ENCODE measurements around the gene ADAMTS17.

ADAMTS17 gene

DNA sequence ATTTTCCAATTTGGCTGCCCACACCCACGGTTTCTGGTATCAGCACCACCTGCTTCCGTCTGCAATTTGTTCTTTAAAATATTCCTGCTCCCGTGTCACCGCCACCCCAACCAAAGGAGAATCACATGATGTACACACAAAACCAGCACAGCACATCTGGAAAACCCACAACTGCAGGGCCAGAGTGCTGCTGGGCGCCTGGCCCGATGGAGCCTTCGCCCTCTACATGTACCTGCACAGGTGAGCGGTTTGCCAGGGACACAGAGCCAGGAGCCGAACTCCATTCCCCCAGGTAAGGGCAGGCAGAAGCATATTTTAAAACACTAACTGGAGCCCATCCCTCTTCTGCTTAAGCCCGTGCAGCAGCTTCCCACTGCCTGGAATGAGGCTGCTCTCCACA lies 75.6 kb downstream of the ADAMTS17 start:
- no peak for DNase-seq

GRCh38 chr15:100265641-100266035 lies 76.1 kb downstream of the ADAMTS17 start:
- DNase-seq: no peak

GRCh38 chr15:100264994-100265640 lies 76.7 kb downstream of the ADAMTS17 start:
- no peak for DNase-seq

- DNase-seq: no peak
Observed at GRCh38 chr15:100263721-100264455, 77.9 kb downstream of the ADAMTS17 start.

GRCh38 chr15:100263031-100263430 lies 78.7 kb downstream of the ADAMTS17 start:
- DNase-seq: no peak

DNA sequence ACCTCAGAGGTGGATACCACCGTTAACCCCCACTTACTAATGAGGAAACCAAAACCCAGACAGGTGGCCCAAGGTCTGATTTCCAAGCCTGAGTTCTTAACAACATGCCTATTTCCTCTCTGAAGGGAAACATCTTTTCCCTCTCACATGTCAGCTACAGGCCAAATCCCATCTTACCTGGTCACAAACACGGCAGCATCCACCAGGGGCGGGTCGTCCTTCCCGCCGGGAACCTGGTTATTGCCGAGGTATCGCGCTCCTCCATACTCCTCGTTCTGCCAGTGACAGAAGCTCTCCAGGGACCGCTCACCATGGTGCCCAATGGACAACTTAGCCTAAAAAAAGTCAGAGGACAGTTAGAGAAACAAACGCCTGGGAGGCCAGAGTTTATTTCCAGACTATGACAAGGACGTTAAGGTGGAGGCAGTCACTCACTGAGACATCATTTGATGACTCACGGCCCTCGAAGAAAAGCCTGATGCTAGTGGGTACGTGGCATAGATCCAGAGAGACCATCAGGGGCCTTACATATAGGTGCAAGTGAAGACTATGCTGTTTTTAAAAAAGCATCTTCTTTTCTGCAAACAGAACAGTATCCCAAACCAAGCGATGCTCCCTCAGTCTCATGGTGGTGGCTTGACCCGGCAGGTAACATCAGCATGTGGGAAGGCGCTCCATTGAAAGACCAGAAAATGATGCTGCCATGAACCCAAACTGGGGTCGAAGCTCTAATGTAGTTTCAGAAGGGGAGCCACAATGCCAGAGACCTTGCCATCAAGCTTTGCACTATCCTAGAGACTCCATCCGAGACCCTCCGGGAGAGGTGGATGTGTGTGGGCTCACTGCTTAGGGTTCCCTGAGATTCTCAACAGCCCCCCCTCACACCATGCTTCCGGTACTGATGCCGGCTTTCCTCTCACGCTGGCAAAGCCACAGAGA lies 80.2 kb downstream of the ADAMTS17 start:
- no peak for DNase-seq

DNA sequence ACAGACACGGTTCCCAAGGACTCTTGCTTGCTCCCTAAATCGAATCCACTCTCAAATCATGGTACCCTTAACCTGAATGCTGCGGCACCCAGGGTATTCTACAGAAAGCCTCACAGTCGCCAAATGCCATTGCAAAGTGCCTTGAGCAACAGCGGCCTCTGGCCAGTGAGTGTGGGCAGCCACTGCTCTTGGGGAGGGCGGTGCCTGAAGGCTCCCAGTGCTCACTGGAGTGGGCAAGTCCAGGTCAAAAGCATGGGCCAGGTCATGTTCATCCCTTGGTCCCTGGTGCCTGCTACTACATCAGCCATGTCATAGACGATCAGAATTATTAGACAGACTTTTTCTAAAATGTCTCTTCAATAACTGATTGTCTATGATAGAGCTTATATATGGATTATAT lies 82.5 kb downstream of the ADAMTS17 start:
- no peak for DNase-seq

GRCh38 chr15:100256970-100257650 lies 84.7 kb downstream of the ADAMTS17 start:
- DNase-seq: no peak

DNA sequence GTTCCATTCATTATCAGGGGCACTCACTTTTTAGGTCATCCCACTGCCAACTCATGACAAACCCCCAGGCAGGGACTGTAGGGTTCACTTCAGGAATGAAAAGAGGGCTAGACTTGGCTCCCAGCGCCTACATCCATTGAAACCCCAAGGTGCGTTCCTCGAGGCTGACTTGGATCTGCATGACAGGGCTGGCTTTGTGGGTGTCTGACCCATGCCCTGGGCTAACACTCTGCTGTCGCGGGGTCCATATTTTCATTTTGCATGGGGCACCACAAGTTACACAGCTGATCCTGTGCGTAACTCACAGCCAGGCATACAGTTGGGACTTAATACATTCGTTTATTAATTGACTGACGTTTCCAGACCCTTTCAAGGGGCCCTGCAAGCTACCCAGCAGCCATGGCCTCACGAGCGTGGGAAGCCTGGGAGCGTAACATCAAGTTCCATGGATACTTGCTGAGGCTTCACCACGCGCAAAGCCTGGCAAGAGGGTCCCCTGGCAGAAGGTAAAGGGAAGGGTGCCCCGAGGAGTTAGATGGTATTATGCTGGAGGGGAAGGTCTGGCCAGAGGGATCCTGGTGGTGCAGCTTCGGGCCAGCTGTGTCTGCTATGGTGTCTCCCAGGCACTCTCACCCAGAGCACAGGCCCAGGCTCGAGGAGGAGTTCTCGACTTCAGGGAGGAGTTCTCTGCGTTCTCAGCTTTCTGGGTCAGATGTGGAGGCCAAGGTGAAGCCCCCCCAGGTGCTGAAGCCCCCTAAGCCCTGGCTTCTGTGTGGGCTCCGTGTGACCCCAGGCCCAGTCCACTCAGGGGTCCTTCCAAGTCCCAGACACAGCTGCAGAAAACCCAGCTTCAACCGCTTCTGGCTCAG lies 85.4 kb downstream of the ADAMTS17 start:
- no peak for DNase-seq

DNA sequence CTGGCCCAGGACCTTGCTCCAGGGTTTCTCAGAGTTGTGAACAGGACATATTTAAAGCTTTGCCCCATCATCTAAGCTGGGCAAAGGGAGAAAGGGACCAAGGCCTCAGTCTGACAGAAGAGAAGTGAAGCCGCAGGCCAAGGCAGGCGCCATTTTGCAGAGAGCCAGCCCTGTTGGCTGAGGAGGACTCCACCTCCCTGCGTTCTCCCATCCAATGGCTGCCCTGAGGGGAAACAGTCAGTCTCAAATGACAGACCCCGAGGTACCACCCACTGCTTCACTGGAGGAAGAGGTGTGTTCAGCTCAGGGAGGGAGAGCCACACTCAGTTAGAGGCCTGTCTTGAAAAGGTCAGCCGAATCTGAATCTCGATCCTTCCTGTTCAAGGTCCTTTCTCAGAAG lies 86.1 kb downstream of the ADAMTS17 start:
- no peak for DNase-seq

- DNase-seq: no peak
Observed at GRCh38 chr15:100254691-100255090, 87.1 kb downstream of the ADAMTS17 start.

GRCh38 chr15:100254285-100254684 lies 87.5 kb downstream of the ADAMTS17 start:
- DNase-seq: no peak

DNA sequence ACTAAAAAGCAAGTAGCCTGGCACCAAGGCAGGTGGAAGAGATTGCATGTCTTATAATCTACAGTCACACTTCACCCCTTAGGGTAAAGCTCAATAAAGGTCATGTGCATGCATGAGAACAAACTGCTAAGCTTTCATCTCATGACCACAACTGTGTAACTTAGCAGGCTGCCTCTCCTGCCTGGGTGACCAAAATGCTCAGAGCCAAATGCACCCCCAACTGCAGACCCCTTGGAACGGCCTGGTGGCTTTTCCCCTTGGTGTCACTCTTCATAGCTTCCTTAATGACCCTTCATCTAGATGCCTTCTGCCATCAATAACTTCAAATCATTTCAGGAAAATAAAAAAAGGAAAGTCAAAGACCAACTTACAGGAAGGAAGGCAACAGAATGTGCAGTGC lies 88.1 kb downstream of the ADAMTS17 start:
- no peak for DNase-seq

DNA sequence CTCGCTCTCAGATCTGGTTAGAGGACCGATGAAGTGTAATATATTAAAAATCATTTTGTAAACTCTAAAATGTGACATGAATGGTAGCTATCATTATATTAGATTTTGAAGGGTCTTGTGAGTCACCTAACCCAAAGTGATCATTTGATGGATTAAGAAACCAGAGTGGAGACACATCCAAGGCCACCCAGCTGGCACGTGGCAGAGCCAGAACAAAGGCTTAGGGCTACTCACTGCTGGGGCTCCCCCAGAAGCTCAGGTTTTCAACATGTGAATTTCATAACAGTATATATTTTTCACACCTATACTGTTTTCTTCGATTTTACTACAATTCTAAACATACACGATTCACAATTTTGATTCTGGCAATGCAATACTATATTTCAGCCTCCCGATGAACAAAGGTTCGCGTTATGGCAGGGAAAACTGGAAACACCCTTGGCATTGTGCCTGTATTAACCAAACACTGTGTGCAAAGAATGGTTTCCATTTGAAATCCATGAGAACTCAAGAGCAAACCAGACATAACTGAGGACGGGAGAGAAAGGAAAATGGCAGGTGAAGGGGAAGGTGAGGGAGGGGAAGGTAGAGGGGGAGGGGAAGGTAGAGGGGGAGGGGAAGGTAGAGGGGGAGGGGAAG lies 88.9 kb downstream of the ADAMTS17 start:
- DNase-seq: no peak

DNA sequence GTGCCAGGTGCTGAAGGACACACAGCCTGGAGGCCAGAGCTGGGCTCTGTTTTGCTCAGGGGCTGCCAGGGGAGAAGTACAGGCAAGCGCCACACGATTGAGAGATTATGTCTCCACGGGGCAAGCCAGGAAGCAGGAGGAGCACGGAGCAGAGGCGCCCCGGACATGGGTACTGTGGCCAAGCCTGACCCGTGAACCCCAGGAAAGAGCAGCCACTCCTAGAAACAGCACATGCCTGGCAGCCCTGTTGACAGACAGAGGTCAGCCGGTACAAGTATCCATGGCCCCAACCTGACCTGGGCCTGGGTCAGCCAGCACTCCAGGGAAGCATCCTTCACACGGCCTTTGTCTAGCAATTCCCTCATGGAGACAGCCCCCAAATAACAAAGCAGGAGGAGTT lies 89.4 kb downstream of the ADAMTS17 start:
- DNase-seq: no peak

- DNase-seq: no peak
Observed at GRCh38 chr15:100250176-100250800, 91.5 kb downstream of the ADAMTS17 start.

DNA sequence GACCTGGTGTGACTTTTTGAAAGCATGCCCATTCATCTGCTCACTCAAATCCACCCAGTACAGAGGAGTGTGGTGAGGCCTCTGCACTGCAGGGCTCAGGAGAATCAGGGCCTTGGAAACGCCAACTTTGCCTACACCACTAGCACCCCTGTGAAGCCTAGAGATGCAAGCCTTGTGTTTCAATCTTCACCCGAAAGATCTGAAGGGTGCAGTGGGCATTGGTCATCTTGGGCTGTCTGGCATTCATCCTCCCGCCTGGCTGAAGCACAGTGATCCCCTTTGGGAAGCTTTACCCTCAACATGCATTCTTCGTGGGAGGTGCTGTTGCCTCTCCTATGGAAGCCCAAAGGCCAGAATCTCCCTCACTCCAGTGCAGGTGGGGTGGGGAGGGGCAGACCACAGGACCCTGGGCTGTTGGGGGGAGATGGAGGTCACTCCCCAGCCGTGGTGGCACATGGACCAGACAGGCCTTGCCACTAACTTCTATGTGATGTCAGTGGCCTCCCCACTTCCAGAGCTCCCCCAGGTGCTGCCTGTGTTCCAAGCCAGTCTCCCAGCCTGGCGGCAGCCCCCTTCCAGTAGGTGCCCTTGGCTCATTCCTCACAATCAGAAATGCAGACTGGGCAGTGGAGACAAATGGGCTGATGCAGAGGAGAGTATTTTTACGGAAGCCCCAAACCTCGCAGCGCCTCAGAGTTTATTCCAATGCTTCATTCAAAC lies 92.5 kb downstream of the ADAMTS17 start:
- DNase-seq: no peak

GRCh38 chr15:100248236-100248635 lies 93.5 kb downstream of the ADAMTS17 start:
- no peak for DNase-seq

DNA sequence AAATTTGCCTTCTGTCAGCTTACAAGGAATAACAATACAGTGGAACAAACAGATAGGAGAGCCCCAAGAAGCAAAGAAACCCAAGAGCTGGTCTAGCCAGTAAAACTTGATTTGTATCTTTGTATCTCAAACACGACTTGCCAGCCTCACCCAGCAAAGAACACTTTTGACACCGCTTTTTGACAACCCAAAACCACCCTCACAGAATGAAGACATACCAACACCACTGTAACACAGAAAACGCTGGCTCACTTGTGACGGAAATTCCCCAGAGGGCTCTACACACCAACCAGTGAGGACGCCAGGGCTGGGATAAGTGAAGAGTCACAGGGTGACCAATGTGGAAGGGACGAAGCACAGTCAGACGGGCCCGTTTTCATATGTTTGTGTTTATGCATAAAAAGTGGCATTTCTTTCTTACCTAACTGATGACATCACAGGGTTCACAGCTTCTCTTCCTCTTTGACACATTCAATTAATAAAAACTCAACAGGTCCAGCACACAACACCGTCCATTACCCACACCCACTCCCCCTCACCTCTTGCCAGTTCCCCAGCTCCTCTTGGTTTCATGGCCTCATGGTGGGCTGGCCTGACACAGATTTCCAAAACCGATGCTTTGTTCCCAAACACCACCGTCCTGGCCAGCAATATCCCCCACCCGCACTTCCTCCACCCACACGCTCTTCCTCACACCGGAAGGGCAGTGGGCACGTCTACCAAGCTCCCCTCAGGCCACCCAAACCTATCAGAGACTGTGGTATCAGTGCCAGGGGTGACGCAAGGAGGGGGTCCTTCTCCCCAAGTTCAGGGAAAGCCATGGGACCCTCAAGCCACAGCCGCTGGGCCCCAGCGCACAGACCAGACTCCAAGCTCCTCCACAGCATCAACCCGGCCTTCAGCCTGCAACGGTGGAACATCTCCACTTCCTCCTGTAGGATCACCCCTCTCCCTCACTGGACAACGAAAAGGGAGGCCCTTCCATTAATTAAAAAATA lies 94.2 kb downstream of the ADAMTS17 start:
- DNase-seq: no peak

Data from cortex of kidney (tissue), 1 donor.